Tibial nerve (tissue), 4 donors: ENCODE data around the gene TBX5.

Source experiments
- CTCF ChIP-seq, 5 experiments: fragments of 200-600 bp in 3 of 5; fragments of 450-650 bp in 2 of 5; sonication (generic) in 3 of 5; IDR thresholded peaks; one replicate each; pipeline ENCODE4 v1.5.1; 2016 to 2019; ENCODE audit warnings: antibody characterized with exemption in 5 of 5, mild to moderate bottlenecking in 3 of 5, moderate library complexity in 2 of 5
- EP300 ChIP-seq, 2 donors: sonication (generic); formaldehyde crosslinking; IDR thresholded peaks; one replicate each; pipeline ENCODE4 v1.6.1; 2017; ENCODE audit warnings: antibody characterized with exemption in 2 of 2, mild to moderate bottlenecking in 1 of 2
- POLR2A ChIP-seq, 2 donors: fragments of 450-650 bp; IDR thresholded peaks; one replicate each; pipeline ENCODE4 v1.6.1; 2017; ENCODE audit warnings: antibody characterized with exemption in 2 of 2, mild to moderate bottlenecking in 2 of 2, moderate library complexity in 2 of 2

GRCh38 chr12:114392909-114393308 lies 13.0 kb downstream of the TBX5 start:
- TF ChIP-seq CTCF (IDR thresholded peaks at IDR 0.05) (no peak), POLR2A (IDR thresholded peaks at IDR 0.05) (no peak), EP300 (IDR thresholded peaks at IDR 0.05) (no peak)
